GM10847 (cell line): ENCODE results near the gene NFYC.

Experiments used
- POLR2A ChIP-seq: IDR thresholded peaks from 2 replicates; pipeline ENCODE4 v1.6.1; 2011; ENCODE audit not compliant: insufficient read length; ENCODE audit errors: extremely low read depth

NFYC gene

GRCh38 chr1:40772146-40772955 is 80.8 kb downstream of the NFYC start:
- TF ChIP-seq POLR2A: no peak

GRCh38 chr1:40773748-40774265 is 82.3 kb downstream of the NFYC start:
- no peak for TF ChIP-seq POLR2A

GRCh38 chr1:40774266-40774998 is 82.9 kb downstream of the NFYC start:
- TF ChIP-seq POLR2A: no peak

GRCh38 chr1:40776236-40777072 is 85.0 kb downstream of the NFYC start:
- TF ChIP-seq POLR2A: no peak

- TF ChIP-seq POLR2A: no peak
Measured at GRCh38 chr1:40777224-40777970, 85.9 kb downstream of the NFYC start.

GRCh38 chr1:40780678-40781607 is 89.4 kb downstream of the NFYC start:
- TF ChIP-seq POLR2A: no peak

GRCh38 chr1:40781608-40781971 is 90.1 kb downstream of the NFYC start:
- no peak for TF ChIP-seq POLR2A

GRCh38 chr1:40782371-40782956 is 91.0 kb downstream of the NFYC start:
- TF ChIP-seq POLR2A: no peak

GRCh38 chr1:40783001-40783905 is 91.7 kb downstream of the NFYC start, which contains the start of gene KCNQ4:
KCNQ4 (plus strand) TSS chr1:40783787; CDS start chr1:40784094, 307 bp downstream.
- no peak for TF ChIP-seq POLR2A

GRCh38 chr1:40784141-40784770 is 92.8 kb downstream of the NFYC start:
- no peak for TF ChIP-seq POLR2A

- TF ChIP-seq POLR2A: no peak
Measured at GRCh38 chr1:40784771-40785151, 93.3 kb downstream of the NFYC start.

- no peak for TF ChIP-seq POLR2A
Measured at GRCh38 chr1:40785446-40785845, 93.9 kb downstream of the NFYC start.
